GM18861 (cell line): ENCODE measurements around the gene ALG6.
"Not testable (repeated sequence)": the region's sequence is repeated elsewhere in the genome, so short reads cannot be mapped to it uniquely, and the experiment has no call there.

ENCODE experiments used
- ATAC-seq: cut with Tn5 transposase; IDR thresholded peaks from one replicate; pipeline ENCODE4 v1.9.1; 2021; ENCODE audit not compliant: unreplicated experiment

ALG6 gene

GRCh38 chr1:63411066-63411465, 43.6 kb downstream of the ALG6 start:
- ATAC-seq, result no peak

- no peak for ATAC-seq
These were observed 46.0 kb downstream of the ALG6 start for GRCh38 chr1:63413394-63413793.

- no peak for ATAC-seq
These were observed 47.4 kb downstream of the ALG6 start for GRCh38 chr1:63414691-63415365.

- ATAC-seq, result no peak
These were observed 50.7 kb downstream of the ALG6 start for GRCh38 chr1:63418101-63418500.

- not testable (repeated sequence) for ATAC-seq
These were observed 53.3 kb downstream of the ALG6 start for GRCh38 chr1:63420746-63421145.

- no peak for ATAC-seq
These were observed 56.2 kb downstream of the ALG6 start for GRCh38 chr1:63423649-63424048.

- ATAC-seq, result no peak
These were observed 61.4 kb downstream of the ALG6 start for GRCh38 chr1:63428815-63429214.

GRCh38 chr1:63429281-63429680, 61.9 kb downstream of the ALG6 start:
- no peak for ATAC-seq

GRCh38 chr1:63435161-63435560, 67.7 kb downstream of the ALG6 start:
- no peak for ATAC-seq

- no peak for ATAC-seq
These were observed 74.7 kb downstream of the ALG6 start for GRCh38 chr1:63442141-63442475.

GRCh38 chr1:63448731-63449246, 81.4 kb downstream of the ALG6 start:
- ATAC-seq, result no peak

GRCh38 chr1:63450416-63450815, 83.0 kb downstream of the ALG6 start:
- ATAC-seq, result no peak

GRCh38 chr1:63453232-63453631, 85.8 kb downstream of the ALG6 start:
- ATAC-seq, result no peak

- no peak for ATAC-seq
These were observed 86.8 kb downstream of the ALG6 start for GRCh38 chr1:63454269-63454668.

GRCh38 chr1:63458750-63459149, 91.3 kb downstream of the ALG6 start:
- no peak for ATAC-seq

- no peak for ATAC-seq
These were observed 94.3 kb downstream of the ALG6 start for GRCh38 chr1:63461661-63462230.

- no peak for ATAC-seq
These were observed 95.8 kb downstream of the ALG6 start for GRCh38 chr1:63463248-63463647.

- ATAC-seq, result no peak
These were observed 98.8 kb downstream of the ALG6 start for GRCh38 chr1:63466181-63466580.

GRCh38 chr1:63466759-63467158, 99.3 kb downstream of the ALG6 start:
- no peak for ATAC-seq

- ATAC-seq, result not testable (repeated sequence)
These were observed 101.3 kb downstream of the ALG6 start for GRCh38 chr1:63468683-63469082.

GRCh38 chr1:63475761-63476160, 108.3 kb downstream of the ALG6 start:
- no peak for ATAC-seq

GRCh38 chr1:63480057-63480456, 112.6 kb downstream of the ALG6 start:
- ATAC-seq, result no peak

GRCh38 chr1:63486629-63487028, 119.2 kb downstream of the ALG6 start:
- no peak for ATAC-seq
